HUES6 (cell line): ENCODE results near the gene MS4A15.
"Not testable (repeated sequence)": the region's sequence is repeated elsewhere in the genome, so short reads cannot be mapped to it uniquely, and the experiment has no call there.

Experiments
- H3K27ac ChIP-seq: 2 replicates; pipeline ENCODE4 v1.7.0; 2013; ENCODE audit warnings: low read depth, mild to moderate bottlenecking, low read length, inconsistent platforms
- H3K27me3 ChIP-seq: 2 replicates; pipeline ENCODE4 v1.6.1; 2013; ENCODE audit warnings: low read length; ENCODE audit not compliant: control insufficient read depth, insufficient read depth
- H3K36me3 ChIP-seq: 2 replicates; pipeline ENCODE4 v1.6.1; 2013; ENCODE audit warnings: low read length; ENCODE audit not compliant: control insufficient read depth, insufficient read depth
- H3K4me1 ChIP-seq: 2 replicates; pipeline ENCODE4 v1.6.1; 2013; ENCODE audit warnings: low read length; ENCODE audit not compliant: control insufficient read depth, insufficient read depth
- H3K4me3 ChIP-seq: 2 replicates; pipeline ENCODE4 v1.5.1; 2013; ENCODE audit warnings: low read depth, low read length
- H3K9ac ChIP-seq: one replicate; pipeline ENCODE4 v1.6.1; 2013; ENCODE audit warnings: mild to moderate bottlenecking, low read length
- H3K9me3 ChIP-seq: 2 replicates; pipeline ENCODE4 v1.6.1; 2013; ENCODE audit warnings: low read depth, low read length; ENCODE audit not compliant: control insufficient read depth, insufficient read depth

The MS4A15 gene, protein sequence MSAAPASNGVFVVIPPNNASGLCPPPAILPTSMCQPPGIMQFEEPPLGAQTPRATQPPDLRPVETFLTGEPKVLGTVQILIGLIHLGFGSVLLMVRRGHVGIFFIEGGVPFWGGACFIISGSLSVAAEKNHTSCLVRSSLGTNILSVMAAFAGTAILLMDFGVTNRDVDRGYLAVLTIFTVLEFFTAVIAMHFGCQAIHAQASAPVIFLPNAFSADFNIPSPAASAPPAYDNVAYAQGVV

DNA sequence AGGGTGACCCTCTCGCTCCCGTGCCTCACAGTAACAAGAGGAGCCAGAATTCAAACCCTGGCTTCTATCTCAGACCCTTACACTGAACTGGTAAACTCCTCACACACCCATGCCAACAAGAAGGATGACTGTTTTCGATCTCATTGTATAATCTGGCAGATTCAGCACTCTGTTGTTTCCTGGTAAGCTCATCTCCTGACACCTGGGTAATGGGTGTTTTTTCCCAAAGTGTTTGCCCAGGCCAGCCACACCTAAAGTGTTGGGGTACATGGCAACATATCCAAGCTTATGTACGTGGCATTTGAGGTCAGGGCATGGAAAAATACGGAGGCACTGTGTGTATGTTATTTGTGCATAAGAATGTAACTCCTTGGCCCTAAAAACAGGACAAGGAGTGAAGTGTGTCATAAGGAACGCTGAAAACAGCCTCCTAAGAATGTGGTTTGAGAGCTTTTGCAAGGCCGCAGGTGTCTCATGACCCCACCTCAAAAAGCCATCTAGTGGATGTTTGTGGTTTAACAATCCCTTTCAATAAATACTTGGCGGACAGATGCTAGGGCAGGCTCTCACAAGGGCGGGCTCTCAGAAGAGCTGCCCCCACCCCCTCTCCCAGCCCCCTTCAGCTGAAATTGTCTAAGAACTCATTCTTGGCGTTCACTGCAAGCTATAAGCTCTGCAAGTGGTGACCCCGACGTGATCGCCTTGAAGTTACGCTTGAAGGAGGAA, at the start of gene MS4A15:
Gene MS4A15, plus strand, starts transcription at position 561 of the 726 bp plus-strand sequence. CDS start 6,867 bp downstream, outside the sequence.
- no peak within 1 kb of the TSS for H3K4me3 ChIP-seq
- no peaks in the 10 kb centered on the region for H3K4me1 ChIP-seq
- no peaks in the 10 kb centered on the region for H3K9me3 ChIP-seq
- no peak within 1 kb of the TSS for H3K27ac ChIP-seq
- H3K36me3 ChIP-seq = no peaks in the 10 kb centered on the region
- no peak within 1 kb of the TSS for H3K9ac ChIP-seq
- H3K27me3 ChIP-seq = no peaks in the 10 kb centered on the region

DNA sequence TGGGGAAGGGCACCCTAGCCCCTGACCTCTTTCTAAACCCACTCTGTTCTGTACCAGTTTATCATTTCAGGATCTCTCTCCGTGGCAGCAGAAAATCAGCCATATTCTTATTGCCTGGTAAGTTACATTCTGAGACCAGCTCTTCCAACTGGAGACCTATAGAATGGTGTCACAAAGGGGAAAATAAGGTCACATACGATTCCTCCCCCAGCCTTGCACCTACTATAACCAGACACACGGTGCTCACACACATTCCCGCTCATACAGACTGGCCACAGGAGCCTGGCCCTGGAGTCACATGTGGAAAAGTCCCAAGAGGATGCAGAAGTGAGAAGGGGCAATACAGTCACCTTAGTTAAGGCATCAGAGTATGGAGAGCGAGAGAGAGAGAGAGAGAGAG, 49.7 kb upstream of the MS4A15 start:
- no peak overlapping the region for H3K4me3 ChIP-seq
- no peaks in the 10 kb centered on the region for H3K27me3 ChIP-seq
- no peaks in the 10 kb centered on the region for H3K36me3 ChIP-seq
- no peaks in the 10 kb centered on the region for H3K9me3 ChIP-seq
- no peak overlapping the region for H3K27ac ChIP-seq
- no peak overlapping the region for H3K9ac ChIP-seq
- no peaks in the 10 kb centered on the region for H3K4me1 ChIP-seq

DNA sequence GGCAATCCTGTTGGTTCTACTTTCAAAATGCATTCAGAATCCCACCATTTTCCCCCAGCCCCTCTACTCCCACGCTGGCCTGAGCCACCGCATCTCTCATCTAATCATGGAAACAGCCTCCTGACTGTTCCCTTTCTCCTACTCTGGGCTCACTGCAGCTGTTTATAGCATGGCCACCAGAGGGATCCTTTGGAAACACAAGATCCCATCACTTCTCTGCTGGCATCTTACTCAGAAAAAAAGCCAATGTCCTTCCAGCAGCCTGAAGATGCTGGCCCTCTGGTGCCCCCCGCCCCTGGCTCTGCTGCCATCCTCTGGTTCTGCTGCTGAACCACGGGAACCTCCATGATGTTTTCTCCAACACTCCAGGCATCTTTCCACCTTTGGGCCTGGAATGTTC, 46.2 kb upstream of the MS4A15 start:
- Histone ChIP-seq H3K4me1 (no peaks in the 10 kb centered on the region), H3K9ac (no peak overlapping the region), H3K9me3 (no peaks in the 10 kb centered on the region), H3K27me3 (no peaks in the 10 kb centered on the region), H3K4me3 (no peak overlapping the region), H3K36me3 (no peaks in the 10 kb centered on the region), H3K27ac (no peak overlapping the region)

DNA sequence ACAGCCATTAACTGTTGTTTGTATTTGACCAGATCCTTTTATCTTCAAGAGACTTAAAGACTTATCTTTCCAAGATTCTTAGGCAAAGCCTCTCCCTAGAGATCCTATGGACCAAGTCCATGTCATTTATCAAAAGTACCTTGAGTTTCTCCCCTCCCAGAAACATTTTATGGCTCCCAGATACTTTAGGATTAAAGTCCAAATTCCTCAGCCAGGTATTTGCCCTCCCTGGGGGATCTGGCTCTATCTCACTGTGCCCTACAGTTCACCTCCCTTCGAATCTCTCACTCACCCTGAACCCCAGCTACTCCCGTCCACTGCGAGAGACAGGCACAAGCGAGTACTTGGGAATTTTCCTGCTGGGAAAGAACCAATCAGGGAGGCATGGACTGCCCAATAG, 45.4 kb upstream of the MS4A15 start:
- Histone ChIP-seq H3K9me3 (no peaks in the 10 kb centered on the region), H3K36me3 (no peaks in the 10 kb centered on the region), H3K9ac (no peak overlapping the region), H3K27me3 (no peaks in the 10 kb centered on the region), H3K4me1 (no peaks in the 10 kb centered on the region), H3K4me3 (no peak overlapping the region), H3K27ac (no peak overlapping the region)

DNA sequence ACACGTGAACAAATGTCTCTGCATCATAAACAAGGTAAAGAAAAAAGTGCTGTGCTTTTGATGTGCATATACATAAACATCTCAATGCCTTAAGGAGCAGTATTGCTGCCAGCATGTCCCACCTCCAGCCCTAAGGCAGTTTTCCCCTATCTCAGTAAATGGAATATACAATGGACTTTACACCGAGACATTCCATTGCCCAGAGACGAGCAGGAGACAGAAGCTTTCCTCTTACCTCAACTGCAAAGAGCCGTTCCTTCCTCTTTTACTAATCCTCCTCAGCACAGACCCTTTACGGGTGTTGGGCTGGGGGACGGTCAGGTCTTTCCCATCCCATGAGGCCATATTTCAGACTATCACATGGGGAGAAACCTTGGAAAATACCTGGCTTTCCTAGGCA, 43.2 kb upstream of the MS4A15 start:
- H3K27me3 ChIP-seq, H3K4me1 ChIP-seq, H3K9ac ChIP-seq, H3K9me3 ChIP-seq, H3K4me3 ChIP-seq, H3K36me3 ChIP-seq, H3K27ac ChIP-seq: not testable (repeated sequence)

DNA sequence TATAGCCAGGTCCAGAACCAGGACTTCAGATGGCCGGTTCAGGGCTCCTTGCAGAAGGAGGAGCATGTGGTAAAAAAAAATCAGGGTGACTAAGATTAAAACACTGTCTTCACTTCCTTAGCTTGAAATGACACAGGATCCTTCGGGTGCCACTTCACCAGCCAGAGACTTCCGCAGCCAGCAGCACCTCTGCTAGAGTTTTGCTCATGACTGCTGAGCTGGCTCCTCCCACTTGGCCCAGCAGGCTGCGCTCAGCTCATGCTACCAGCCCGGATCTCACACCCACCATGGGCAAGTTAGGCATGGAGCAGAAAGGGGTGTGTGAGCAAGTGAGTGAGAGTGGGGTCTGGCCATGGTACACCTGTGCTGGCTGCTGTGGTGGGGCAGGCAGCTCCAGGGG, 38.7 kb upstream of the MS4A15 start:
- no peak overlapping the region for H3K9ac ChIP-seq
- H3K9me3 ChIP-seq = peaks cover 14% of the 10 kb centered on the region; the same call in 1 of the 2 replicates
- H3K36me3 ChIP-seq = no peaks in the 10 kb centered on the region
- H3K27ac ChIP-seq = no peak overlapping the region
- no peaks in the 10 kb centered on the region for H3K4me1 ChIP-seq
- no peak overlapping the region for H3K4me3 ChIP-seq
- H3K27me3 ChIP-seq = no peaks in the 10 kb centered on the region; the same call in 1 of the 2 replicates

DNA sequence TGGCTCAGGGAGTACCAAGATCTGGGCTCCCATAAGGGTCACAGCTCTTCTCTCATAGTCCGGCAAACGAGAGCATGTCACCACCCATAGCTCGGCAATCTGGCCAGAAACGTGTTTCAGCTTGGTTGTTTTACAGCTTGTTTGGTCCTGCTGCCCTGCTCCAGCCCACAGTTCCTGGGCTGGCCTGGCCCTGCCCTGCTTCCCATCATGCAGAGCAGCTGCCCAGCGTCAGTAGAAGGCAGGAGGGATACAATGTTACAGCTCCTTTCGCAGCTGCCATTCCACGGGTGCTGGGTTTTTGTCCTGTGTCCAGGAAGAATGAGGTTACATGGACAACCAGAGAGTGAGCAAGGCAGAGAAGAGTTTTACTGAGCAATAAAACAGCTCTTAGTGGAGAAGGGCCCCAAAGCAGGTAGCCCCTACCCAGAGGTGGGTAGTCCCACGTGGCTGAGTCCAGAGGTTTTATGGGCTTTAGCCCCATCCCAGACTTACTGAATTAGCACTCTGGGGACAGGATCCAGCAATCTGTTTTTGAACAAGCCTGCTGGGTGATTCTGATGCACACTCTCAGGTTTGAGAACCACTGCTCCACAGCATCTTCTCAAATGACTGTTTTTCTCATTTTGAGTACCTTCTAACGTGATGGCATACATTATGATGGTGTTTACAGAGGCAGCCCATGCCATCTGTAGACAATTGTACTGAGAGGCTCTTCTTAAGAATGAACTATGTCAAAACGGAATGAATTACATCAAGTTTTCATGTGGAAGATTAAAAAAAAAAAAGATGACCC, 37.9 kb upstream of the MS4A15 start:
- H3K27ac ChIP-seq = no peak overlapping the region
- H3K9ac ChIP-seq = no peak overlapping the region
- no peaks in the 10 kb centered on the region for H3K36me3 ChIP-seq
- no peaks in the 10 kb centered on the region; the same call in 1 of the 2 replicates for H3K27me3 ChIP-seq
- peaks cover 14% of the 10 kb centered on the region; the same call in 1 of the 2 replicates for H3K9me3 ChIP-seq
- no peaks in the 10 kb centered on the region for H3K4me1 ChIP-seq
- no peak overlapping the region for H3K4me3 ChIP-seq

DNA sequence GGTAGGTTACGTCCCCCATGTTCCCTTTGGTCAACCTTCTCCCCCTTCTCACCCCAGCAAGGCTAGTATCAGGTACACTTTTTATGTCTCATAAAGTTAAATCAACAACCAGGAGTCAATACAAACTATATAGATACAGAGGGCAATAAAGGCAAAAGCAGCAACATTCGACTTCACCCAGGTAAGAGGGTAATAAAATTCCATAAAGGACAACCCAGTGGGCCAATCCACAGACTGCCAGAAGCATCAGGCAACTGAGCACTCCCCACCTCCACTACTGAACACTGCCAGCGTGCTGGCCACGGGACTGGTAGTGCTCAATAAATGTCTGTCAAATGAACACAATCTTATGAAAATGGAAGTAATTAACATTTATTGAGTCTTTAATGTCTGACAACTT, 37.3 kb upstream of the MS4A15 start:
- H3K27me3 ChIP-seq = peaks cover 1% of the 10 kb centered on the region; the same call in 1 of the 2 replicates
- no peak overlapping the region for H3K27ac ChIP-seq
- no peaks in the 10 kb centered on the region for H3K36me3 ChIP-seq
- no peaks in the 10 kb centered on the region for H3K4me1 ChIP-seq
- H3K4me3 ChIP-seq = no peak overlapping the region
- peaks cover 14% of the 10 kb centered on the region; the same call in 1 of the 2 replicates for H3K9me3 ChIP-seq
- no peak overlapping the region for H3K9ac ChIP-seq

DNA sequence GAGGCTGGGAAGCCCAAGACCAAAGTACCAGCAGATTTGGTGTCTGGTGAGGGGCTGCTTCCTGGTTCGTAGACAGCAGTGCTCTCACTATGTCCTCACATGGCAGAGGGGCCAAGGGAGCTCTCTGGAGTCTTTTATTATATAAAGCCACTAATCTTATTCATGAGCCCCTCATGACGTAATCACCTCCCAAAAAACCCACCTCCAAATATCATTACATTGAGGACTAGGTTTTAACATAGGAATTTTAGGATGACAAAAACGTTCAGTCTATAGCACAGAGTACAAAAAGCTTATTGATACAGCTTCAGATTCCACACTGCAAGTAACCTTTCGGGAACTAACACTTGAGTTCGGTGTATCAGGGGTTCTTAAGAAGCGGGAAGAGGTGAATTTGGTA, 36.2 kb upstream of the MS4A15 start:
- peaks cover 14% of the 10 kb centered on the region; the same call in 1 of the 2 replicates for H3K9me3 ChIP-seq
- H3K27me3 ChIP-seq = peaks cover 7% of the 10 kb centered on the region; the same call in 1 of the 2 replicates

DNA sequence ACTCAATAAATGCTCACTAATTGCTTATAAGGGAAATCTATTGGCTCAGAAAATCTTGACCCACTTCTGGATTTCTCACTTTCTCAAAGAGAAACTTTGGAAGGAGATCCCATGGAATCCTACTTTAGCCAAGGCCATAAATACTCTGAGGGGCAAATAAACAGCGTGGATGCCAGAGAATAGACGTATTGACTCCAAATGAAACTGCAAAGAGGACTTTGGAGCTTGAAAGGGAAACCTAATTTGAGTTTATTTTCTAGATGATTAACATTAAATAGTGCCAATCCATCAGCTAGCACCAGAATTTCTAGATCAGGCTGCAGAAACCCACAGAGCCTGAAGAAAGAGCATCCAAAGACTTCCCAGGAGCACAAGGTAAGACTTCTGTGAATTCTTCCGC, 32.2 kb upstream of the MS4A15 start, which contains the start of gene MS4A18:
Gene MS4A18, plus strand, starts transcription at position 301 of the 400 bp plus-strand sequence.
- H3K9me3 ChIP-seq = no peaks in the 10 kb centered on the region
- H3K4me1 ChIP-seq = no peaks in the 10 kb centered on the region
- H3K27me3 ChIP-seq = peaks cover 13% of the 10 kb centered on the region; the same call in 1 of the 2 replicates
- no peak within 1 kb of the TSS for H3K9ac ChIP-seq
- H3K27ac ChIP-seq = no peak within 1 kb of the TSS
- no peak within 1 kb of the TSS for H3K4me3 ChIP-seq
- no peaks in the 10 kb centered on the region for H3K36me3 ChIP-seq

More for the DNA sequence above, 36.2 kb upstream of the MS4A15 start:
- H3K4me3 ChIP-seq = no peak overlapping the region
- H3K4me1 ChIP-seq = no peaks in the 10 kb centered on the region
- H3K9ac ChIP-seq = no peak overlapping the region
- no peak overlapping the region for H3K27ac ChIP-seq
- H3K36me3 ChIP-seq = no peaks in the 10 kb centered on the region
